Amygdala (tissue), 56 donors: ENCODE data around the gene ZNF415.

Source experiments
- DNase-seq, 56 donors: peaks; one replicate each; lab custom pipeline; 2025; lab: John Stamatoyannopoulos, UW

The ZNF415 gene

DNA sequence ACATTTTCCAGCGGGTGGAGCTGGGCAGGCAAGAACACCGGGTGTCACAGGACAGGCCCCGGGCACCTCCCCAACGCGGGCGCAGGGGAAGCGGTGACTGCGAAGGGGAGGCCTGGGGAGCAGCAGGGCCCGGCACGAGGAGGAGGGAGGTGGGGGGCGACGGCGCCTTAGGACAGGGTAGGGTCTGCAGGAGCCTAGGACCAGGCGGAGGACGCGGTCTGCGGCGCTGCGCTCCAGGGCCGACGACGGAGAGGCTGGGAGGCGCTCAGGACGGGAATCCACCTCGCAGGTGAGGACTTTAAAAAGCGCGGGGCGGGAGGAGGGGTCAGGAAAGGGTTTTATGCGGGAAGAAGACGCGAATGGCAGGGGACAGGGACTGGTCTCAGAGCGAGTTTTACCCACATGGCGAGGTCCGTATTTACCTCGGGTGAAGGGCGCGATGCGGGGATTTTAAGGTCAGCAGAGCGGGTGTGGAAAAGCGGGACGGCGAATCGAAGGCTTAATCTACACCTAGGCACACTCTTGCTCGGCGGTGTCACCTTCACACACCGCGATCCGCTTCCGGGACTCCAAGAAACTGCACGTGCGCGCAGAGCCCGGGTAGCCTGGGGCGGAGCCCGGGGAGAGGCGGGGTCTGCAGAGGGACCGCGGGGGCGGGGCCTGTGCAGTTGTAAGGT, 74.7 kb downstream of the ZNF415 start:
- peak in 1 of 56 donors; percentile 1 for DNase-seq
